HEK293 (cell line): ENCODE measurements around the gene UGT2B11.
"Not testable (repeated sequence)": the region's sequence is repeated elsewhere in the genome, so short reads cannot be mapped to it uniquely, and the experiment has no call there.

Experiments used
- CTCF ChIA-PET: fragments of 350-600 bp; formaldehyde crosslinking; extraction: SDS; loops from one replicate; lab custom pipeline; 2021; ENCODE audit warnings: antibody characterized with exemption; lab: Yijun Ruan, JAX
- POLR2A ChIA-PET: fragments of 300-600 bp; formaldehyde crosslinking; extraction: SDS; loops from one replicate; lab custom pipeline; 2020; ENCODE audit warnings: antibody characterized with exemption, inconsistent platforms; lab: Yijun Ruan, JAX
- H3K27ac ChIP-seq: fragments of 200-500 bp; sonication (Bioruptor generic); 2 replicates; pipeline ENCODE4 v1.5.1; 2014; ENCODE audit warnings: low read depth, low read length, control low read depth, inconsistent platforms; ENCODE audit errors: extremely low read depth
- H3K36me3 ChIP-seq, 2 experiments: fragments of 200-500 bp in 1 of 2; sonication (Bioruptor generic) in 1 of 2; 1 replicate in 1 of 2; 2 replicates in 1 of 2; pipeline ENCODE4 v1.5.1; 2014 to 2017; ENCODE audit warnings: inconsistent platforms in 2 of 2, low read length in 2 of 2; ENCODE audit not compliant: control insufficient read depth in 2 of 2, insufficient read depth in 1 of 2
- H3K4me1 ChIP-seq: fragments of 200-500 bp; sonication (Bioruptor generic); 2 replicates; pipeline ENCODE4 v1.5.1; 2014; ENCODE audit warnings: mild to moderate bottlenecking, low read length, inconsistent platforms; ENCODE audit not compliant: control insufficient read depth, insufficient read depth
- H3K4me3 ChIP-seq: 2 replicates; pipeline ENCODE4 v1.5.1; 2011; ENCODE audit warnings: low read depth, mild to moderate bottlenecking, control low read depth, low read length, moderate library complexity
- H3K9me3 ChIP-seq: fragments of 200-500 bp; sonication (Bioruptor generic); 2 replicates; pipeline ENCODE4 v1.5.1; 2014; ENCODE audit warnings: low read depth, low read length, inconsistent platforms; ENCODE audit not compliant: control insufficient read depth, insufficient read depth
- OSR2 ChIP-seq: fragments of 450-650 bp; formaldehyde crosslinking; IDR thresholded peaks from 2 replicates; pipeline ENCODE4 v1.5.1; 2016; ENCODE audit warnings: missing biosample characterization, missing genetic modification characterization
- SP3 ChIP-seq: fragments of 450-650 bp; formaldehyde crosslinking; IDR thresholded peaks from 2 replicates; pipeline ENCODE4 v1.5.1; 2016; ENCODE audit warnings: missing biosample characterization, missing genetic modification characterization
- YY1 ChIP-seq: fragments of 450-650 bp; formaldehyde crosslinking; IDR thresholded peaks from 2 replicates; pipeline ENCODE4 v1.5.1; 2018; ENCODE audit warnings: missing biosample characterization, missing genetic modification characterization
- ZBTB1 ChIP-seq: fragments of 450-650 bp; formaldehyde crosslinking; IDR thresholded peaks from 2 replicates; pipeline ENCODE4 v1.5.1; 2016; ENCODE audit warnings: missing biosample characterization, missing genetic modification characterization
- ZBTB17 ChIP-seq: fragments of 450-650 bp; formaldehyde crosslinking; IDR thresholded peaks from 2 replicates; pipeline ENCODE4 v1.5.1; 2016; ENCODE audit warnings: missing biosample characterization, missing genetic modification characterization
- ZNF133 ChIP-seq: fragments of 450-650 bp; formaldehyde crosslinking; IDR thresholded peaks from 2 replicates; pipeline ENCODE4 v1.5.1; 2016; ENCODE audit warnings: missing biosample characterization, missing genetic modification characterization
- ZNF16 ChIP-seq: fragments of 450-650 bp; formaldehyde crosslinking; IDR thresholded peaks from 2 replicates; pipeline ENCODE4 v1.5.1; 2016; ENCODE audit warnings: low read depth, missing biosample characterization, missing genetic modification characterization
- ZNF174 ChIP-seq: fragments of 450-650 bp; formaldehyde crosslinking; IDR thresholded peaks from 2 replicates; pipeline ENCODE4 v1.5.0; 2017; ENCODE audit warnings: missing biosample characterization, mild to moderate bottlenecking, missing genetic modification characterization
- ZNF211 ChIP-seq: fragments of 450-650 bp; formaldehyde crosslinking; IDR thresholded peaks from 2 replicates; pipeline ENCODE4 v1.5.1; 2016; ENCODE audit warnings: low read depth, missing biosample characterization, missing genetic modification characterization
- ZNF423 ChIP-seq: fragments of 450-650 bp; formaldehyde crosslinking; IDR thresholded peaks from 2 replicates; pipeline ENCODE4 v1.5.1; 2016; ENCODE audit warnings: missing biosample characterization, missing genetic modification characterization
- ZNF473 ChIP-seq: fragments of 450-650 bp; formaldehyde crosslinking; IDR thresholded peaks from 2 replicates; pipeline ENCODE4 v1.5.1; 2017; ENCODE audit warnings: missing biosample characterization, missing genetic modification characterization
- ZNF529 ChIP-seq: fragments of 450-650 bp; formaldehyde crosslinking; IDR thresholded peaks from 2 replicates; pipeline ENCODE4 v1.5.1; 2017; ENCODE audit warnings: missing genetic modification characterization, missing biosample characterization; ENCODE audit not compliant: insufficient replicate concordance
- ZNF585B ChIP-seq: fragments of 450-650 bp; formaldehyde crosslinking; IDR thresholded peaks from 2 replicates; pipeline ENCODE4 v1.5.1; 2016; ENCODE audit warnings: missing biosample characterization, missing genetic modification characterization
- ZNF654 ChIP-seq: fragments of 450-650 bp; formaldehyde crosslinking; IDR thresholded peaks from 2 replicates; pipeline ENCODE4 v1.5.1; 2016; ENCODE audit warnings: low read depth, missing biosample characterization, missing genetic modification characterization
- ZNF664 ChIP-seq: fragments of 450-650 bp; formaldehyde crosslinking; IDR thresholded peaks from 2 replicates; pipeline ENCODE4 v1.5.1; 2016; ENCODE audit warnings: missing biosample characterization, missing genetic modification characterization
- ZNF791 ChIP-seq: fragments of 450-650 bp; formaldehyde crosslinking; IDR thresholded peaks from 2 replicates; pipeline ENCODE4 v1.5.1; 2016; ENCODE audit warnings: missing biosample characterization, missing genetic modification characterization
- TF ChIP-seq, protein P1 (sequence below): fragments of 450-650 bp; IDR thresholded peaks from 2 replicates; pipeline ENCODE4 v1.5.1; 2018; ENCODE audit warnings: missing biosample characterization, missing genetic modification characterization
- TF ChIP-seq, protein P2 (sequence below): fragments of 450-650 bp; formaldehyde crosslinking; IDR thresholded peaks from 2 replicates; pipeline ENCODE4 v1.5.1; 2017; ENCODE audit warnings: missing biosample characterization, mild to moderate bottlenecking, missing genetic modification characterization, moderate library complexity
- TF ChIP-seq, protein P3 (sequence below): fragments of 450-650 bp; formaldehyde crosslinking; IDR thresholded peaks from 2 replicates; pipeline ENCODE4 v1.5.1; 2016; ENCODE audit warnings: missing biosample characterization, missing genetic modification characterization
- TF ChIP-seq, protein P4 (sequence below): fragments of 450-650 bp; formaldehyde crosslinking; IDR thresholded peaks from 2 replicates; pipeline ENCODE4; 2016; ENCODE audit warnings: missing biosample characterization, missing genetic modification characterization

Gene UGT2B11

DNA sequence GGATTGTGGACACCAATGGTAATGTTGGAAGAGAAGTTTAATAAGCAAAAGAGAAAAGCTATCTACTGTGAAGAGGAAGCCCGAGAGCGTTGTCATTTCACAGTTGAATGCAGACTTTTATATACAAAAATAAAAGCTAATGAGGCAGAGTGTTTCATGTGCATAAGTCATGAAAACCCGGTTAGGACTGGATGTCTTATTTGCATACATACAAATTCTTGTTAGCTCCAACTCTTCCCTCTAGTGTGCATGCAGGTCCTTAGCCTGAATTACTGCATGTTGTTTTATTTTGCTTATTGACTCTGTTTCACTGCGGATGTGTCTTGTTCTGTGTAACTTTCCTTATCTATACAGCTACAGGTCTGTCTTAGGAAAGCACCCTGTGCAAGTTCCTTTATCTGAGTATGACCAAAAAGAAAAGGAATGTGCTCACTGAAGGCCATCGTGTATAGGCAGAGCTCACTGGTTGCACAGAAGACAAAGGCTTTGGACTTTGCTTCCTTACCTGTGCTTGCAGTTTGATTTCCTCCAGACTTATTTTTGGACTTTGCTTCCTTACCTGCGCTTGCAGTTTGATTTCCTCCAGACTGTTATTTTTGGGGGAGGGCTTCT, 25.1 kb upstream of the UGT2B11 start:
- Histone ChIP-seq H3K27ac (no peak overlapping the region), H3K36me3 (no peaks in the 10 kb centered on the region), H3K4me1 (no peaks in the 10 kb centered on the region), H3K9me3 (no peaks in the 10 kb centered on the region), H3K4me3 (no peak overlapping the region)
- CTCF ChIA-PET = interaction anchor here (0.6 kb wide), 1 partner anchor 269 kb away, joined by 3 read pairs; no protein-coding TSS in a partner anchor
- POLR2A ChIA-PET = no interaction called here
- TF ChIP-seq YY1 (tag by site-specific recombination) (no peak), ZBTB1 (tag by site-specific recombination) (no peak), ZNF423 (tag by site-specific recombination) (no peak), ZNF133 (tag by site-specific recombination) (no peak), ZNF585B (no peak)

DNA sequence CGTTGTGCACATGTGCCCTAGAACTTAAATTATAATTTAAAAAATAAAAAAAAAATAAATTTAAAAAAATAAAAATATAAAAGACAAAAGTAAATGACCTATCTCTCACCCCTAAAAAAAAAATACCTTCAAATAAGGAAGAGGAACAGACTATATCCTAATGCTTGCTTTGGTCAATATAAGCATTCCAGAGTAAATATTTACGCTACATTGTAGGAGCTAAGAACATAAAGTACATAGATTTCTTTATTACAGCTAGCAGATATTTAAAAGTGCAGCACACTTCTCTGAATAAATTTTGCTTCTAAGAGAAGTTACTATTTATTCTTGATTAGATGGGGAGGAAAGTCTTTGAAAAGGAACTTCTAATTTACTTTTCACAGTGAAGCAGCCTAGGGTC, 24.5 kb upstream of the UGT2B11 start:
- CTCF ChIA-PET = interaction anchor here (0.6 kb wide), 1 partner anchor 268 kb away, joined by 3 read pairs; no protein-coding TSS in a partner anchor
- Histone ChIP-seq H3K9me3 (no peaks in the 10 kb centered on the region), H3K27ac (no peak overlapping the region), H3K4me3 (no peak overlapping the region), H3K4me1 (no peaks in the 10 kb centered on the region)
- TF ChIP-seq ZNF791 (no peak), SP3 (tag by site-specific recombination) (no peak)
- TF ChIP-seq, protein P1, sequence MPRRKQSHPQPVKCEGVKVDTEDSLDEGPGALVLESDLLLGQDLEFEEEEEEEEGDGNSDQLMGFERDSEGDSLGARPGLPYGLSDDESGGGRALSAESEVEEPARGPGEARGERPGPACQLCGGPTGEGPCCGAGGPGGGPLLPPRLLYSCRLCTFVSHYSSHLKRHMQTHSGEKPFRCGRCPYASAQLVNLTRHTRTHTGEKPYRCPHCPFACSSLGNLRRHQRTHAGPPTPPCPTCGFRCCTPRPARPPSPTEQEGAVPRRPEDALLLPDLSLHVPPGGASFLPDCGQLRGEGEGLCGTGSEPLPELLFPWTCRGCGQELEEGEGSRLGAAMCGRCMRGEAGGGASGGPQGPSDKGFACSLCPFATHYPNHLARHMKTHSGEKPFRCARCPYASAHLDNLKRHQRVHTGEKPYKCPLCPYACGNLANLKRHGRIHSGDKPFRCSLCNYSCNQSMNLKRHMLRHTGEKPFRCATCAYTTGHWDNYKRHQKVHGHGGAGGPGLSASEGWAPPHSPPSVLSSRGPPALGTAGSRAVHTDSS (tag by site-specific recombination) = no peak
- TF ChIP-seq, all 188 proteins: peak for 0
- POLR2A ChIA-PET = no interaction called here
- no peaks in the 10 kb centered on the region for H3K36me3 ChIP-seq

DNA sequence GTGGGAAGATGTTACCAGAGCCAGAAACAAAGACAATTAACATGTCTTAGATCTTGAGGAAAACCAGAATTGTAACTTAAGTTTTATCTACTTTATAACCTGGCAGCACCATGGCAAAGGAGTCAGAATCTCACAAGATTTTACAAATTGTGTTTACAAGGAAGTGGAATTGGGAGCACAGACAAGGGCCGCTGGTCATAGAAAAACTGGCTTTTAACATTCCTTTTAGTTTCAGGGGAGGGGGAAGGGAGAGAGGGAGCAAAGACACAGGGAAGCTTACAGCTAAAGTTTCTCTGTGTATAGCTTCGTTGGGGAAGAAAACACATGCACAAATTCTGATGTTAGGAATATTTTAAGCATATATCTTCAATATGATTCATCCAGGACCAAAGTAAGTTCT, 10.3 kb upstream of the UGT2B11 start:
- H3K27ac ChIP-seq = no peak overlapping the region
- CTCF ChIA-PET = no interaction called here
- no peaks in the 10 kb centered on the region for H3K9me3 ChIP-seq
- no peak overlapping the region for H3K4me3 ChIP-seq
- H3K36me3 ChIP-seq = no peaks in the 10 kb centered on the region
- POLR2A ChIA-PET = no interaction called here
- no peaks in the 10 kb centered on the region for H3K4me1 ChIP-seq
- TF ChIP-seq ZNF174 (no peak), OSR2 (tag by site-specific recombination) (no peak), ZBTB17 (no peak), ZNF16 (no peak), ZNF211 (tag by site-specific recombination) (no peak), YY1 (tag by site-specific recombination) (no peak), ZNF473 (tag by site-specific recombination) (no peak), ZNF664 (tag by site-specific recombination) (no peak), ZNF529 (tag by site-specific recombination) (no peak), ZNF654 (tag by site-specific recombination) (no peak)
- TF ChIP-seq, protein P2, sequence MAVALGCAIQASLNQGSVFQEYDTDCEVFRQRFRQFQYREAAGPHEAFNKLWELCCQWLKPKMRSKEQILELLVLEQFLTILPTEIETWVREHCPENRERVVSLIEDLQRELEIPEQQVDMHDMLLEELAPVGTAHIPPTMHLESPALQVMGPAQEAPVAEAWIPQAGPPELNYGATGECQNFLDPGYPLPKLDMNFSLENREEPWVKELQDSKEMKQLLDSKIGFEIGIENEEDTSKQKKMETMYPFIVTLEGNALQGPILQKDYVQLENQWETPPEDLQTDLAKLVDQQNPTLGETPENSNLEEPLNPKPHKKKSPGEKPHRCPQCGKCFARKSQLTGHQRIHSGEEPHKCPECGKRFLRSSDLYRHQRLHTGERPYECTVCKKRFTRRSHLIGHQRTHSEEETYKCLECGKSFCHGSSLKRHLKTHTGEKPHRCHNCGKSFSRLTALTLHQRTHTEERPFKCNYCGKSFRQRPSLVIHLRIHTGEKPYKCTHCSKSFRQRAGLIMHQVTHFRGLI (tag by site-specific recombination) = no peak
- TF ChIP-seq, protein P3, sequence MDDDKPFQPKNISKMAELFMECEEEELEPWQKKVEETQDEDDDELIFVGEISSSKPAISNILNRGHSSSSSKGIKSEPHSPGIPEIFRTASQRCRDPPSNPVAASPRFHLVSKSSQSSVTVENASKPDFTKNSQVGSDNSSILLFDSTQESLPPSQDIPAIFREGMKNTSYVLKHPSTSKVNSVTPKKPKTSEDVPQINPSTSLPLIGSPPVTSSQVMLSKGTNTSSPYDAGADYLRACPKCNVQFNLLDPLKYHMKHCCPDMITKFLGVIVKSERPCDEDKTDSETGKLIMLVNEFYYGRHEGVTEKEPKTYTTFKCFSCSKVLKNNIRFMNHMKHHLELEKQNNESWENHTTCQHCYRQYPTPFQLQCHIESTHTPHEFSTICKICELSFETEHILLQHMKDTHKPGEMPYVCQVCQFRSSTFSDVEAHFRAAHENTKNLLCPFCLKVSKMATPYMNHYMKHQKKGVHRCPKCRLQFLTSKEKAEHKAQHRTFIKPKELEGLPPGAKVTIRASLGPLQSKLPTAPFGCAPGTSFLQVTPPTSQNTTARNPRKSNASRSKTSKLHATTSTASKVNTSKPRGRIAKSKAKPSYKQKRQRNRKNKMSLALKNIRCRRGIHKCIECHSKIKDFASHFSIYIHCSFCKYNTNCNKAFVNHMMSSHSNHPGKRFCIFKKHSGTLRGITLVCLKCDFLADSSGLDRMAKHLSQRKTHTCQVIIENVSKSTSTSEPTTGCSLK (tag by site-specific recombination) = no peak
- TF ChIP-seq, protein P4, sequence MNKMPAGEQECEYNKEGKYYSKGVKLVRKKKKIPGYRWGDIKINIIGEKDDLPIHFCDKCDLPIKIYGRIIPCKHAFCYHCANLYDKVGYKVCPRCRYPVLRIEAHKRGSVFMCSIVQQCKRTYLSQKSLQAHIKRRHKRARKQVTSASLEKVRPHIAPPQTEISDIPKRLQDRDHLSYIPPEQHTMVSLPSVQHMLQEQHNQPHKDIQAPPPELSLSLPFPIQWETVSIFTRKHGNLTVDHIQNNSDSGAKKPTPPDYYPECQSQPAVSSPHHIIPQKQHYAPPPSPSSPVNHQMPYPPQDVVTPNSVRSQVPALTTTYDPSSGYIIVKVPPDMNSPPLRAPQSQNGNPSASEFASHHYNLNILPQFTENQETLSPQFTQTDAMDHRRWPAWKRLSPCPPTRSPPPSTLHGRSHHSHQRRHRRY (tag by site-specific recombination) = no peak

DNA sequence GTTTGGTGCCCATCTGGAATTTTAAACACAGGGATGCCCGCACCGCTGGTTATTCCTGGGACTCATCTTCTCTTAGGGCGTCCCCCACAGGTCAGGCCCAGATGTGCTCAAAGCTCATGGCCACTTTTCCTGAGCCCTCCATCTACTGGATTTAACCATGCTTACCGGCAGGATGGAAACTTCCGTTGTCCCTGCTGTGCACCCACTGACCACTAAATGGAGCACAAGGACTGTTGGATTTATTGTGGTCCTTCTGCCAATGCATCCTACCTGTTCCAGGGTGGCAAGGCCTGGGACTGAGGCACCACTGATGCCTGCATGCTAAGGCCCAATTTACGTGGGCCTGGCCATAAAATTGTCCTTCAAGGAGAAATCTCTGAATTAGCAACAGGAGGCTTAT, 8.7 kb upstream of the UGT2B11 start:
- CTCF ChIA-PET = not testable (repeated sequence)

DNA sequence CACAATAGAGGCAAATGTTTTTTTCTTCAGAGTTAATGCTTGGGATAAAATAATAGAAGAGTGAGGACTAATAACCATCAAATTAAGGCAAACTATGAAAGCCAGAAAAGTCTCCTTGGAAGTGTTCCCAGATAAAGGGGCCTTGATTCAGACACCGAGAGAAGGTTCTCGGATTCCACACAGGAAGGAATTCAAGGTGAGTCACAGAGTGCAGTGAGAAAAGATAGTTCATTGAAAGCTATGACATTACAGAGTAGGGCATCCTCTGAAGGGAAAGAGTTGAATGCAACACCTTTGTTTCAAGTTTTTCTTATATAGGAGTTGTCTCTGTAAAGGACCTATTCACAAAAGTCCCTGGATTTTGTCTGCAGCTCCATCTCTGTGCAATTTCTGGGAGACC, 3.9 kb upstream of the UGT2B11 start:
- H3K9me3 ChIP-seq, H3K27ac ChIP-seq, POLR2A ChIA-PET, CTCF ChIA-PET, H3K36me3 ChIP-seq, H3K4me3 ChIP-seq, H3K4me1 ChIP-seq: not testable (repeated sequence)

More for the DNA sequence above, 8.7 kb upstream of the UGT2B11 start:
- H3K4me1 ChIP-seq, POLR2A ChIA-PET, H3K4me3 ChIP-seq, H3K36me3 ChIP-seq, H3K9me3 ChIP-seq, H3K27ac ChIP-seq: not testable (repeated sequence)
